Nephron progenitor cell (in vitro differentiated cells): Measurements from ENCODE around the gene SRSF4.

ENCODE experiments used
- DNase-seq: peaks from one replicate; pipeline ENCODE4 v3.0.0; 2021
- H3K27ac Mint-ChIP-seq: 2 replicates; pipeline ENCODE4 v1.8.0; 2021; ENCODE audit warnings: mild to moderate bottlenecking, moderate library complexity, mixed read lengths
- H3K27me3 Mint-ChIP-seq: 2 replicates; pipeline ENCODE4 v1.8.0; 2021; ENCODE audit warnings: mild to moderate bottlenecking, low read depth, mixed read lengths; ENCODE audit not compliant: poor library complexity
- H3K36me3 Mint-ChIP-seq: 2 replicates; pipeline ENCODE4 v1.8.0; 2021; ENCODE audit warnings: low read depth, mixed read lengths
- H3K4me1 Mint-ChIP-seq: 2 replicates; pipeline ENCODE4 v1.8.0; 2021; ENCODE audit warnings: mixed read lengths
- H3K4me3 Mint-ChIP-seq: 2 replicates; pipeline ENCODE4 v1.8.0; 2021; ENCODE audit warnings: mild to moderate bottlenecking, moderate library complexity, mixed read lengths
- H3K9me3 Mint-ChIP-seq: 2 replicates; pipeline ENCODE4 v1.8.0; 2021; ENCODE audit warnings: mild to moderate bottlenecking, moderate library complexity, mixed read lengths
- TF ChIP-seq, protein P1 (sequence below): fragments of 200-600 bp; sonication (generic); IDR thresholded peaks from 2 replicates; pipeline ENCODE4 v1.5.0; 2021; ENCODE audit warnings: antibody characterized with exemption

SRSF4 gene

DNA sequence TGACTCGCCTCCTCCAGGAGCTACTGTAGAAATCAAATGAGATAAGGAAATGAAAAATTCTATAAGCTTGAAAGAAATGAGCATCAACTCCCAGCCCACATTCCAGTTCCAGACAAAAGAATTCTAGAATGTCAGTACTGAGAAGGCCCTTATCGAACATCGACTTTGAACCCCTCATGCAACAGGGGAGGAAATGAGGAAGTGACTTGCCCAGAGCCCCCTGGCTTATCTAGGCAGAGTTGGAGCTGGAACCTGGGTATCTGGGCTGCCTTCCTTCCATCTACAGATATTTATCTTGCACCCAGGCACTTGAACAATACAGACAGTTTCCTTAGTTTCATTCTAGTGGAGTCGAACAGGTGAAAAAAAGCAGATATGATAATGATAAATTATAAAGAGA lies 26.7 kb upstream of the SRSF4 start:
- H3K4me3 Mint-ChIP-seq, result no peak overlapping the region
- no peak for DNase-seq
- peaks cover 41% of the 10 kb centered on the region for H3K36me3 Mint-ChIP-seq
- TF ChIP-seq, protein P1, sequence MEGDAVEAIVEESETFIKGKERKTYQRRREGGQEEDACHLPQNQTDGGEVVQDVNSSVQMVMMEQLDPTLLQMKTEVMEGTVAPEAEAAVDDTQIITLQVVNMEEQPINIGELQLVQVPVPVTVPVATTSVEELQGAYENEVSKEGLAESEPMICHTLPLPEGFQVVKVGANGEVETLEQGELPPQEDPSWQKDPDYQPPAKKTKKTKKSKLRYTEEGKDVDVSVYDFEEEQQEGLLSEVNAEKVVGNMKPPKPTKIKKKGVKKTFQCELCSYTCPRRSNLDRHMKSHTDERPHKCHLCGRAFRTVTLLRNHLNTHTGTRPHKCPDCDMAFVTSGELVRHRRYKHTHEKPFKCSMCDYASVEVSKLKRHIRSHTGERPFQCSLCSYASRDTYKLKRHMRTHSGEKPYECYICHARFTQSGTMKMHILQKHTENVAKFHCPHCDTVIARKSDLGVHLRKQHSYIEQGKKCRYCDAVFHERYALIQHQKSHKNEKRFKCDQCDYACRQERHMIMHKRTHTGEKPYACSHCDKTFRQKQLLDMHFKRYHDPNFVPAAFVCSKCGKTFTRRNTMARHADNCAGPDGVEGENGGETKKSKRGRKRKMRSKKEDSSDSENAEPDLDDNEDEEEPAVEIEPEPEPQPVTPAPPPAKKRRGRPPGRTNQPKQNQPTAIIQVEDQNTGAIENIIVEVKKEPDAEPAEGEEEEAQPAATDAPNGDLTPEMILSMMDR, result no peak
- H3K4me1 Mint-ChIP-seq, result no peaks in the 10 kb centered on the region
- H3K27me3 Mint-ChIP-seq, result no peaks in the 10 kb centered on the region
- no peak overlapping the region for H3K27ac Mint-ChIP-seq
- H3K9me3 Mint-ChIP-seq, result no peaks in the 10 kb centered on the region

- TF ChIP-seq, protein P1, result peak; percentile 98
- Mint-ChIP-seq H3K27me3 (no peaks in the 10 kb centered on the region), H3K9me3 (no peaks in the 10 kb centered on the region), H3K4me1 (no peaks in the 10 kb centered on the region), H3K27ac (no peak overlapping the region), H3K4me3 (no peak overlapping the region), H3K36me3 (peaks cover 26% of the 10 kb centered on the region)
- peak; percentile 97 for DNase-seq
Measured at GRCh38 chr1:29202584-29203340, 21.1 kb upstream of the SRSF4 start.

- no peak for DNase-seq
- Mint-ChIP-seq H3K27ac (no peak overlapping the region), H3K4me3 (no peak overlapping the region), H3K27me3 (no peaks in the 10 kb centered on the region), H3K36me3 (peaks cover 26% of the 10 kb centered on the region), H3K4me1 (no peaks in the 10 kb centered on the region), H3K9me3 (no peaks in the 10 kb centered on the region)
- TF ChIP-seq, protein P1, result no peak
Measured at GRCh38 chr1:29202053-29202452, 20.4 kb upstream of the SRSF4 start.

DNA sequence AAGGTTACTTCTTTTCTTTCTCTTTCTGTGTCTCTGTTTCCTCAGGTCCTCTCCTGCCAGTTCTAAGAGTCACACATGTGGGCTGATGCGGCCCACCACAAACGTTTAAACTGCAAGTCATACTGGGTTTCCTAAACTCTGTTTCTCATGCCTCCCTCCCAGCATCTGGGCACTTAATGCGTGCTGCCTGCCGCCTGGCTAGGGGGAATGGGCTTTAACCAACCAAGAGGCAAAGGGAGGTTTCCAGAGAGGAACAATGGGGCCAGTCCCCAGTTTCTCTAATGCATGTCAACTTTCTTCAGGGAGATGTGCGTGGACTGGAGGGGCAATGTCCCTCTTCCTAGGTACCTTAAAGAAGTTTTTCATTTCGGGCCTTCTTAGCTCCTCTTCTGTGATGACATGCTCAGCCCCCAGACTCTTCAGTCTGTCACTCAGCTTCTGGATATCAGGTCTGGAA lies 19.9 kb upstream of the SRSF4 start:
- Mint-ChIP-seq H3K4me3 (no peak overlapping the region), H3K27ac (no peak overlapping the region), H3K36me3 (peaks cover 26% of the 10 kb centered on the region)

DNA sequence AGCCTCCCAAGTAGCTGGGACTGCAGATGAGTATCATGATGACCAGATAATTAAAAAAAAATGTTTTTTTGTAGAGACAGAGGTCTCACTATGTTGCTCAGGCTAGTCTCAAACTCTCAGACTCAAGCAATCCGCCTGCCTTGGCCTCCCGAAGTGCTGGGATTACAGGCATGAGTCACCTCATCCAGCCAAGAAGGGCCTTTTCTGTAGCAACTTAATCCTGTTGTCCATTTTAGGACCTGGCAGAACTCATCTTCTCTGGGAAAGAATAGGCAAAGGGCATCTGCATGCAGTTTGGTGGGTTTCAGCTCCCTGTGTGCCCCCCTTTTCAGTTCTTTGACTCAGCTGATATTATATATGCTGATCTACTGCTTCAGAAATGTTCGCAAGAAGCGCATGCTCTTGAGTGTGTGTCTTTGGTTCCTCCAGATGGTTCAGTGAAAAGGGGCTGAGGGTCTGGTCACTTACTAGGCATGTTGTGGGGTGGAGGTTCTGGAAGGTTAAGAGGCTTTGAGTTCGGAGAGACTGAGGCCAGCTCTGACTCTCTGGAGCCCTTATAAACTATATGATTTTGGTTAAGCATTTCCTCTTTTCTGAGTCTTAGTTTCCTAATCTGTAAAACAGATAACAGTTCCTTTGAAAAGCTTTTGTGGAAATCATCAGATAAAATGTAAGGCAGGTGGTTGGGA lies 19.4 kb upstream of the SRSF4 start:
- no peaks in the 10 kb centered on the region for H3K4me1 Mint-ChIP-seq
- no peaks in the 10 kb centered on the region for H3K9me3 Mint-ChIP-seq
- H3K4me3 Mint-ChIP-seq, result no peak overlapping the region
- no peak for DNase-seq
- H3K36me3 Mint-ChIP-seq, result peaks cover 26% of the 10 kb centered on the region
- H3K27me3 Mint-ChIP-seq, result no peaks in the 10 kb centered on the region
- H3K27ac Mint-ChIP-seq, result no peak overlapping the region
- TF ChIP-seq, protein P1, result no peak

More for the DNA sequence above, 19.9 kb upstream of the SRSF4 start:
- Mint-ChIP-seq H3K4me1 (no peaks in the 10 kb centered on the region), H3K9me3 (no peaks in the 10 kb centered on the region), H3K27me3 (no peaks in the 10 kb centered on the region)
- TF ChIP-seq, protein P1, result no peak
- DNase-seq, result no peak
